ENCODE measurements around the gene CNRIP1.

DNA sequence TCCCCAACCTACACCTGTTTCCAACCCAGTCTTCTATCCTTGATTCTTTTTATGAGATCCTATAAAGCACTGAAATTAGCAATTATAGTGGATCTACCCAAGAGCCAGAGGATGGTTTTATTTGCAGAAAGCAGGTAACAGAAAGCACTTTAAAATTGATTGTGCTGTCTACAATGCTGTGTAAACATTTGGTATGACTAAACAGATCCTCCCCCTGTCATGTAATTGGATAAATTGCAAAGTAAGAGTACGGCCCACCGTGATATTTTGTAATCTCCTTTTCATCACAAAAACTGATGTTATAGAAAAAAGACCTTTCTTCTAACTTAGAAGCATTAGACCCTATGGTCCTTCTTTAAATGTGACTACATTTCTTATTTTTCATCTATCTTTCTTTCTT, 56.1 kb downstream of the CNRIP1 start:
- TF ChIP-seq, protein P1, sequence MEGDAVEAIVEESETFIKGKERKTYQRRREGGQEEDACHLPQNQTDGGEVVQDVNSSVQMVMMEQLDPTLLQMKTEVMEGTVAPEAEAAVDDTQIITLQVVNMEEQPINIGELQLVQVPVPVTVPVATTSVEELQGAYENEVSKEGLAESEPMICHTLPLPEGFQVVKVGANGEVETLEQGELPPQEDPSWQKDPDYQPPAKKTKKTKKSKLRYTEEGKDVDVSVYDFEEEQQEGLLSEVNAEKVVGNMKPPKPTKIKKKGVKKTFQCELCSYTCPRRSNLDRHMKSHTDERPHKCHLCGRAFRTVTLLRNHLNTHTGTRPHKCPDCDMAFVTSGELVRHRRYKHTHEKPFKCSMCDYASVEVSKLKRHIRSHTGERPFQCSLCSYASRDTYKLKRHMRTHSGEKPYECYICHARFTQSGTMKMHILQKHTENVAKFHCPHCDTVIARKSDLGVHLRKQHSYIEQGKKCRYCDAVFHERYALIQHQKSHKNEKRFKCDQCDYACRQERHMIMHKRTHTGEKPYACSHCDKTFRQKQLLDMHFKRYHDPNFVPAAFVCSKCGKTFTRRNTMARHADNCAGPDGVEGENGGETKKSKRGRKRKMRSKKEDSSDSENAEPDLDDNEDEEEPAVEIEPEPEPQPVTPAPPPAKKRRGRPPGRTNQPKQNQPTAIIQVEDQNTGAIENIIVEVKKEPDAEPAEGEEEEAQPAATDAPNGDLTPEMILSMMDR (IDR thresholded peaks at IDR 0.05), result no peak
- TF ChIP-seq POLR2A (IDR thresholded peaks at IDR 0.05), result no peak
